ENCODE data around the gene KRTAP13-3. TPM values are rescaled to one million over a fixed set of nuclear protein-coding genes. Genes with fewer than 3 reads are reported as not detected.

Gene KRTAP13-3
- total RNA-seq (not detected), polyA plus RNA-seq (not detected)
- long read RNA-seq, donor 1: 0 reads
- long read RNA-seq, donor 2: 0 reads
- long read RNA-seq, donor 3: 0 reads

GRCh38 chr21:30425826-30426225 lies at the start of gene KRTAP13-3:
KRTAP13-3 (minus strand) TSS chr21:30425926; CDS start chr21:30425912, 14 bp downstream.
- intact Hi-C loops (cut with DNase I): no loop called here
- TF ChIP-seq CTCF (IDR thresholded peaks at IDR 0.05) (no peak), POLR2A (IDR thresholded peaks at IDR 0.05) (no peak), EP300 (IDR thresholded peaks at IDR 0.05) (no peak)
- H3K4me3 ChIP-seq: no peak within 1 kb of the TSS
- no peak for DNase-seq
- no peak within 1 kb of the TSS for H3K27ac ChIP-seq
- H3K4me1 ChIP-seq (ENCODE audit: insufficient read depth): no peaks in the 10 kb centered on the region
- H3K36me3 ChIP-seq: no peaks in the 10 kb centered on the region
- H3K27me3 ChIP-seq: no peaks in the 10 kb centered on the region
- 71 to 82% (median 74%) methylated on average over 5 of the region's 5 CpGs for WGBS, 3 donors
- no peaks in the 10 kb centered on the region for H3K9me3 ChIP-seq

GRCh38 chr21:30468900-30469714 lies 43.4 kb upstream of the KRTAP13-3 start:
- Histone ChIP-seq H3K4me1 (ENCODE audit: insufficient read depth) (no peaks in the 10 kb centered on the region), H3K4me3 (no peak overlapping the region), H3K27ac (no peak overlapping the region), H3K36me3 (no peaks in the 10 kb centered on the region), H3K9me3 (no peaks in the 10 kb centered on the region), H3K27me3 (no peaks in the 10 kb centered on the region)
- no peak for DNase-seq
- WGBS, 3 donors: 18 to 32% (median 21%) methylated on average over 6 of the region's 6 CpGs
- intact Hi-C loops (cut with DNase I): no loop called here
- TF ChIP-seq POLR2A (IDR thresholded peaks at IDR 0.05): no peak
- no peak for TF ChIP-seq EP300 (IDR thresholded peaks at IDR 0.05)
- no peak for TF ChIP-seq CTCF (IDR thresholded peaks at IDR 0.05)

GRCh38 chr21:30463713-30464112 lies 38.0 kb upstream of the KRTAP13-3 start:
- TF ChIP-seq POLR2A (IDR thresholded peaks at IDR 0.05): no peak
- TF ChIP-seq EP300 (IDR thresholded peaks at IDR 0.05): no peak
- no peak for TF ChIP-seq CTCF (IDR thresholded peaks at IDR 0.05)
- WGBS, 3 donors: 67 to 72% (median 67%) methylated on average over 3 of the region's 3 CpGs
- H3K27me3 ChIP-seq: no peaks in the 10 kb centered on the region
- no peak overlapping the region for H3K4me3 ChIP-seq
- no peaks in the 10 kb centered on the region for H3K4me1 ChIP-seq (ENCODE audit: insufficient read depth)
- intact Hi-C loops (cut with DNase I): no loop called here
- H3K9me3 ChIP-seq: no peaks in the 10 kb centered on the region
- DNase-seq: no peak
- no peak overlapping the region for H3K27ac ChIP-seq
- no peaks in the 10 kb centered on the region for H3K36me3 ChIP-seq

GRCh38 chr21:30448514-30448913 lies 22.8 kb upstream of the KRTAP13-3 start:
- intact Hi-C loops (cut with DNase I): no loop called here
- TF ChIP-seq EP300 (IDR thresholded peaks at IDR 0.05) (no peak), CTCF (IDR thresholded peaks at IDR 0.05) (no peak), POLR2A (IDR thresholded peaks at IDR 0.05) (no peak)
- H3K4me1 ChIP-seq (ENCODE audit: insufficient read depth): no peaks in the 10 kb centered on the region
- WGBS, 3 donors: 85 to 89% (median 88%) methylated on average over 3 of the region's 3 CpGs
- no peaks in the 10 kb centered on the region for H3K36me3 ChIP-seq
- H3K9me3 ChIP-seq: no peaks in the 10 kb centered on the region
- no peak overlapping the region for H3K4me3 ChIP-seq
- no peak for DNase-seq
- no peaks in the 10 kb centered on the region for H3K27me3 ChIP-seq
- no peak overlapping the region for H3K27ac ChIP-seq

All from ovary (tissue), 10 donors.